Globus pallidus (tissue), 1 donor: ENCODE results near the gene GCH1.
A peak's percentile ranks its signal among the peaks of the same experiment; 100 is the strongest.

ENCODE experiments used
- DNase-seq: peaks from one replicate; pipeline ENCODE4 v3.0.0-alpha.2; 2015; ENCODE audit warnings: low spot score

Gene GCH1

GRCh38 chr14:54866588-54866987, 36.0 kb downstream of the GCH1 start:
- DNase-seq, result no peak

GRCh38 chr14:54864526-54864925, 38.1 kb downstream of the GCH1 start:
- DNase-seq, result no peak

- peak; percentile 43 for DNase-seq
Observed at GRCh38 chr14:54857830-54858269, 44.8 kb downstream of the GCH1 start.

- DNase-seq, result no peak
Observed at GRCh38 chr14:54856152-54856551, 46.5 kb downstream of the GCH1 start.

- DNase-seq, result no peak
Observed at GRCh38 chr14:54854181-54854580, 48.4 kb downstream of the GCH1 start.

GRCh38 chr14:54853339-54853738, 49.3 kb downstream of the GCH1 start:
- DNase-seq, result no peak

- no peak for DNase-seq
Observed at GRCh38 chr14:54852215-54852614, 50.4 kb downstream of the GCH1 start.

- no peak for DNase-seq
Observed at GRCh38 chr14:54848910-54849309, 53.7 kb downstream of the GCH1 start.

- DNase-seq, result no peak
Observed at GRCh38 chr14:54845641-54846040, 57.0 kb downstream of the GCH1 start.

- no peak for DNase-seq
Observed at GRCh38 chr14:54844479-54844878, 58.1 kb downstream of the GCH1 start.

GRCh38 chr14:54840798-54841197, 61.8 kb downstream of the GCH1 start:
- no peak for DNase-seq

GRCh38 chr14:54840336-54840735, 62.3 kb downstream of the GCH1 start:
- no peak for DNase-seq

GRCh38 chr14:54839701-54840119, 62.9 kb downstream of the GCH1 start:
- no peak for DNase-seq

GRCh38 chr14:54838931-54839512, 63.6 kb downstream of the GCH1 start:
- DNase-seq, result no peak

GRCh38 chr14:54837508-54838149, 65.0 kb downstream of the GCH1 start:
- no peak for DNase-seq

GRCh38 chr14:54836231-54836630, 66.4 kb downstream of the GCH1 start:
- no peak for DNase-seq

GRCh38 chr14:54834727-54835126, 67.9 kb downstream of the GCH1 start:
- DNase-seq, result no peak

GRCh38 chr14:54834081-54834480, 68.5 kb downstream of the GCH1 start:
- no peak for DNase-seq

GRCh38 chr14:54830650-54831049, 72.0 kb downstream of the GCH1 start:
- DNase-seq, result no peak

GRCh38 chr14:54829486-54830224, 73.0 kb downstream of the GCH1 start:
- DNase-seq, result no peak

GRCh38 chr14:54828037-54828436, 74.6 kb downstream of the GCH1 start:
- DNase-seq, result no peak

GRCh38 chr14:54823757-54824549, 78.7 kb downstream of the GCH1 start:
- DNase-seq, result no peak
